C4-2B (cell line): ENCODE measurements around the gene CTIF.

ENCODE experiments used
- ZFX ChIP-seq: fragments of 450-650 bp; IDR thresholded peaks from 2 replicates; pipeline ENCODE4 v1.6.1; 2017
- TF ChIP-seq, protein P1 (sequence below): fragments of 450-650 bp; conservative IDR thresholded peaks from 2 replicates; pipeline ENCODE4 v1.5.1; 2017; ENCODE audit warnings: mild to moderate bottlenecking

DNA sequence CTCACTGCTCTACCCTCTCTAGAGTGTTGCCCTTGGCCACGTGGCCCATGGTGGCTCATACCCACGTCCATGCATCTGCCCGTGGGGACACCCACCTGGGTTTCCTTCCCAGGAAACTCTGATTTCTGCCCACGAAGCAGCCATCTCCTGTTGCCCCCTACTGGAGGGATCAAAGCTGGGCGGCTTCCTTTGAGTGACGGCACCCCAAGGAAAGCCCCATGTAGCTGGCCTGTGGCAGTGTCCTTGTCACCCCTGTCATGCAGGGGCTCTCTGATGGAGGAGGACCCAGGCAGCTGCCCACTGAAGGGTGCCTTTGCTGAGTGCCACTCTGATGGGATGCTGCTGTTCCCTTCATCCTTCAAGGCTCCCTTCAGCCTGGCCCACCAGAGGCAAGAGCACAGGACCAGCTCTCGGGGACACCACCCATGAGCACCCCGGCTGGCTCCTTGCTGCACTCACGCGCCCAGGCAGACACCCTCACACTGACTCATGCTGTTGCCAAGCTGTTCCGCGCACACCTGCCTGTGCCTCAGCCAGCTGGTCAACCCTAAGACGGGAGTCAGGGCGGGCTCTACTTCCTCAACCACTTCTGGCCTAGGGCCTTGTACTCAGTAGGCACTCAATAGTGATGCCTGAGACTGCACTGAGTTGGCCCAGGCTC, 101.1 kb downstream of the CTIF start:
- TF ChIP-seq, protein P1, sequence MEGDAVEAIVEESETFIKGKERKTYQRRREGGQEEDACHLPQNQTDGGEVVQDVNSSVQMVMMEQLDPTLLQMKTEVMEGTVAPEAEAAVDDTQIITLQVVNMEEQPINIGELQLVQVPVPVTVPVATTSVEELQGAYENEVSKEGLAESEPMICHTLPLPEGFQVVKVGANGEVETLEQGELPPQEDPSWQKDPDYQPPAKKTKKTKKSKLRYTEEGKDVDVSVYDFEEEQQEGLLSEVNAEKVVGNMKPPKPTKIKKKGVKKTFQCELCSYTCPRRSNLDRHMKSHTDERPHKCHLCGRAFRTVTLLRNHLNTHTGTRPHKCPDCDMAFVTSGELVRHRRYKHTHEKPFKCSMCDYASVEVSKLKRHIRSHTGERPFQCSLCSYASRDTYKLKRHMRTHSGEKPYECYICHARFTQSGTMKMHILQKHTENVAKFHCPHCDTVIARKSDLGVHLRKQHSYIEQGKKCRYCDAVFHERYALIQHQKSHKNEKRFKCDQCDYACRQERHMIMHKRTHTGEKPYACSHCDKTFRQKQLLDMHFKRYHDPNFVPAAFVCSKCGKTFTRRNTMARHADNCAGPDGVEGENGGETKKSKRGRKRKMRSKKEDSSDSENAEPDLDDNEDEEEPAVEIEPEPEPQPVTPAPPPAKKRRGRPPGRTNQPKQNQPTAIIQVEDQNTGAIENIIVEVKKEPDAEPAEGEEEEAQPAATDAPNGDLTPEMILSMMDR, result no peak; the same call in 1 of the 2 replicates
- no peak for TF ChIP-seq ZFX
